Hematopoietic multipotent progenitor cell treated with erythropoietin and hydrocortisone succinate and interleukin-3 and kit ligand, for 15 days (in vitro differentiated cells): ENCODE data around the gene HBA1.
"Not testable (repeated sequence)": the region's sequence is repeated elsewhere in the genome, so short reads cannot be mapped to it uniquely, and the experiment has no call there.

Experiments used
- DNase-seq: peaks from one replicate; pipeline ENCODE4 v3.0.0-alpha.2; 2015; ENCODE audit warnings: low spot score

HBA1 gene

GRCh38 chr16:176477-177382 is at the start of gene HBA1:
TSS of gene HBA1 (plus strand) at chr16:176680. CDS start at chr16:176717, 37 bp downstream.
- not testable (repeated sequence) for DNase-seq

GRCh38 chr16:129075-129474 is 47.4 kb upstream of the HBA1 start:
- no peak for DNase-seq

- DNase-seq, result no peak
These were observed 45.8 kb upstream of the HBA1 start for GRCh38 chr16:130533-131173.

GRCh38 chr16:132120-132519 is 44.4 kb upstream of the HBA1 start:
- no peak for DNase-seq

- no peak for DNase-seq
These were observed 42.8 kb upstream of the HBA1 start for GRCh38 chr16:133716-134115.

- DNase-seq, result no peak
These were observed 38.4 kb upstream of the HBA1 start for GRCh38 chr16:138049-138417.

- DNase-seq, result no peak
These were observed 36.2 kb upstream of the HBA1 start for GRCh38 chr16:140175-140857.

GRCh38 chr16:142405-142967 is 34.0 kb upstream of the HBA1 start:
- DNase-seq, result peak; percentile 57

GRCh38 chr16:143047-143446 is 33.4 kb upstream of the HBA1 start:
- peak; percentile 94 for DNase-seq

- peak; percentile 52 for DNase-seq
These were observed 33.0 kb upstream of the HBA1 start for GRCh38 chr16:143456-143855.

- no peak for DNase-seq
These were observed 31.7 kb upstream of the HBA1 start for GRCh38 chr16:144797-145252.

- DNase-seq, result no peak
These were observed 29.8 kb upstream of the HBA1 start for GRCh38 chr16:146646-147045.

- DNase-seq, result peak; percentile 54
These were observed 27.3 kb upstream of the HBA1 start for GRCh38 chr16:149024-149660.

- DNase-seq, result no peak
These were observed 24.0 kb upstream of the HBA1 start, which contains the start of gene HBZ for GRCh38 chr16:152141-153128. TSS of gene HBZ (plus strand) at chr16:152644. CDS start at chr16:152910, 266 bp downstream.

GRCh38 chr16:153129-153521 is 23.4 kb upstream of the HBA1 start:
- not testable (repeated sequence) for DNase-seq

- DNase-seq, result not testable (repeated sequence)
These were observed 22.8 kb upstream of the HBA1 start for GRCh38 chr16:153550-154216.

GRCh38 chr16:154217-155030 is 22.1 kb upstream of the HBA1 start:
- peak; percentile 22 for DNase-seq

GRCh38 chr16:155031-155398 is 21.5 kb upstream of the HBA1 start:
- no peak for DNase-seq
